ENCODE measurements around the gene CTRB1.
"Not testable (repeated sequence)": the region's sequence is repeated elsewhere in the genome, so short reads cannot be mapped to it uniquely, and the experiment has no call there.

- not testable (repeated sequence) for TF ChIP-seq CTCF (IDR thresholded peaks at IDR 0.05; ENCODE audit: poor library complexity); EZH2 (IDR thresholded peaks at IDR 0.05; ENCODE audit: borderline replicate concordance)
Observed at GRCh38 chr16:75204905-75205304, 13.9 kb upstream of the CTRB1 start.

Measured in hepatocyte (in vitro differentiated cells).